Urinary bladder (tissue), 4 donors: ENCODE data around the gene PTAFR. TPM values are rescaled to one million over a fixed set of nuclear protein-coding genes. Genes with fewer than 3 reads are reported as not detected.
"Not testable (repeated sequence)": the region's sequence is repeated elsewhere in the genome, so short reads cannot be mapped to it uniquely, and the experiment has no call there.

Experiments
- DNase-seq: peaks from one replicate; pipeline ENCODE4 v3.0.0-alpha.2; 2015; ENCODE audit errors: extremely low spot score
- H3K27ac ChIP-seq: one replicate; pipeline ENCODE4 v1.5.1; 2013; ENCODE audit warnings: low read depth, mild to moderate bottlenecking, moderate library complexity
- H3K36me3 ChIP-seq: one replicate; pipeline ENCODE4 v1.6.1; 2013; ENCODE audit warnings: mild to moderate bottlenecking, moderate library complexity; ENCODE audit not compliant: insufficient read depth
- H3K4me1 ChIP-seq: one replicate; pipeline ENCODE4 v1.6.1; 2013; ENCODE audit warnings: mild to moderate bottlenecking, moderate library complexity; ENCODE audit not compliant: insufficient read depth
- H3K4me3 ChIP-seq: one replicate; pipeline ENCODE4 v1.5.1; 2013; ENCODE audit warnings: low read depth, low read length
- WGBS: extraction: QIAGEN DNeasy Blood & Tissue Kit; methylation state at CpG from one replicate; pipeline ENCODE4 v1.1.7; 2013; 5-methylcytosine and 5-hydroxymethylcytosine counted together
- polyA plus RNA-seq: library from polyadenylated mRNA; stranded (reverse); fragments of 200-250 nt; gene quantifications from one replicate; pipeline ENCODE4 v1.2.3, GENCODE V29; 2013
- total RNA-seq: library from RNA; depleted of rRNA; stranded (reverse); fragments of >200 nt; gene quantifications from one replicate; pipeline ENCODE4 v1.2.3, GENCODE V29; 2014
- donor health status: healthy with polysubstance abuse.
- donor health status: healthy.

The PTAFR gene
- total and polyA plus RNA-seq, 2 donors: 3.0 to 5.3 TPM

DNA sequence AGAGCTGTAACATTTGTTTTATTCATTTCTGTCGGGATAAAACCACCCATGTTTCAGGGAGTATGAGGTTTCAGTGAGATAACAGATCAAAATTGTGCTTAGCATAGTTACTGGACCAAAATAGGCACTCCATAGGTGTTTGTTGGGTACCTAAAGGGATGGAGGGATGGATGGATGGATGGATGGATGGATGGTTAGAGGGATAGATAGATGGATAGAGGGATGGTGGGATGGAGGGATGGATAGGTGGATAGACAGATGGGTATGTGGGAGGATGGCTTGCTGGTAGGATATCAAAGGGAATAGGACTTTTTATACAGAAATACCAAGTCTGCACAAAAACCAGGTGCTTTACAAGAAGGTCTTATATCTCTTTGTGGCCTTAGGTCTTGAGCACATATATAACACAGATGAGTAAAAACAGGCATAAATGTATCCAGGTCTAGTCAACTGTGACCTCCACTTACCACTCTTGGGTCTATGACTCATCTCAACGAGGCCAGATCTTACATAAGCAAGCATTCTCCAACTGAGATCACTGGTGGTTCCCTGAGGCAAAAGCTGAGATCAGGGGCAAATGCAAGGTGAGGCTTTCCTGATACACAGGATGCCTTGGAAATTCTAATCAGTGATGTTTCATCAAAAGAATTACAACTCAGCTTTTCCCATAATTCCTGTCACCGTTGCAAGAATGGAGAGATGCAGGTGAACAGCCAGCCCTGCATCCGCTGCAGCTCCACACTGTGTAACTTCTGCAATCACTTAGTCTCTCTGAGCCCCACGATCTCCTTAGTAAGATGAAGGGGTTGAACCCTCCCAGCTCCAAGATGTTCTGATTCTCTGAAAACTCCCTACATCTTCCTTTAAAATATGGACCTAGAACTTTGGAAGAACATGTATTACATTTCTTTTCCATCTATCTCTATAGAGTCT, 32.0 kb downstream of the PTAFR start:
- no peak overlapping the region for H3K4me3 ChIP-seq
- no peak overlapping the region for H3K27ac ChIP-seq
- no peaks in the 10 kb centered on the region for H3K4me1 ChIP-seq
- DNase-seq: no peak
- no peaks in the 10 kb centered on the region for H3K36me3 ChIP-seq
- 73% methylated on average over 5 of the region's 5 CpGs for WGBS

DNA sequence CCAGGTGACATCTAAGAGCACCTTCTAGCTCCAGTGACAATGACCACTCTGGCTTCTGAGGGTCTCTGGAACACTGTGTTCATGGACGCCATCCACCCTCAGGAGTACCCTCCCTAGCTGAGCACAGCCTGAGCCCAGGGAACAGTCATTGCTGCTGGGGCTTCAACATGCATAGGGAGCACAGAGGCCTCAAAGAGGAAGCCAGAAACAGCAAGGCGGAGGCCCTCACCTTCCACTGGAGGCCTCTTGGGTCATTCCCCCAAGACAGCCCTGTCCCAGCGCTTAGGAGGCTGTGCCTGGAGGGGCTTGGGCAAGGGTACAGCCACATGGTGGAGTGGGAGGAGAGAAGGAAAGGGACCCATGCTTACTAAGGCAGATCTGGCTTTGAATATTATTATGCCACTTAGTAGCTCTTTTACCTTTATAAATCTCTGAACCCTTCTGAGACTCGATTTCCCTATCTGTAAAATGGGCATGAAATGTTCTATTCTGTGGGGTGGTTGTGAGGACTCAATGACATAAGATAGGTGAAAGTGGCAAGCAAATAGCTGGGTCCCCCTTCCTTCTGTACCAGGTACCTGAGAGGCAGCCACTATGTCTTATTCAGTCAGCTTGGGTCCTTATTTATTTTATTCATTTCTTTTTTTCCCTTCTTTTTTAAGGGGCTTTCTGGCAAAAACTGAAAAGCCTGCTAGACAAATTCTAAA, 32.8 kb downstream of the PTAFR start:
- H3K4me1 ChIP-seq: no peaks in the 10 kb centered on the region
- 92% methylated on average over 4 of the region's 4 CpGs for WGBS
- no peak overlapping the region for H3K4me3 ChIP-seq
- no peak for DNase-seq
- H3K36me3 ChIP-seq: no peaks in the 10 kb centered on the region
- H3K27ac ChIP-seq: no peak overlapping the region

DNA sequence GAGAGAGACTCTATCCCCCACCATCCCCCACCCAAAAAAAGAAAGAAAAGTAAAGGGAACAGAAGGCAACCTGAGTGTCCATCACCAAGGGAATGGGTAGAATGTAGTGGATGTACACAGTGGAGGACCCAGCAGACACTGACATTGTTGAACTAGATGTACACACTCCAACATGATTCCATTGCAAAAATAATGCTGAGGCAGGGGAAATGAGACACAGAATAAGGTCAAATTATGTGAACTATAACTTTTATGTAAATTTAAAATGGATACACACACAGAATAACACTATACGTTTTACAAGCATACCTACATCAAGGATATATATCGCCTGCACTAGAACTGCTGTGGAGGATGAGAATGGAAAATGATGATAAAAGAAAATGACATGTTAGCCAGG, 34.8 kb downstream of the PTAFR start:
- no peak overlapping the region for H3K4me3 ChIP-seq
- DNase-seq: no peak
- no peak overlapping the region for H3K27ac ChIP-seq
- no peaks in the 10 kb centered on the region for H3K4me1 ChIP-seq
- WGBS: 88% methylated on average over 2 of the region's 2 CpGs
- no peaks in the 10 kb centered on the region for H3K36me3 ChIP-seq

DNA sequence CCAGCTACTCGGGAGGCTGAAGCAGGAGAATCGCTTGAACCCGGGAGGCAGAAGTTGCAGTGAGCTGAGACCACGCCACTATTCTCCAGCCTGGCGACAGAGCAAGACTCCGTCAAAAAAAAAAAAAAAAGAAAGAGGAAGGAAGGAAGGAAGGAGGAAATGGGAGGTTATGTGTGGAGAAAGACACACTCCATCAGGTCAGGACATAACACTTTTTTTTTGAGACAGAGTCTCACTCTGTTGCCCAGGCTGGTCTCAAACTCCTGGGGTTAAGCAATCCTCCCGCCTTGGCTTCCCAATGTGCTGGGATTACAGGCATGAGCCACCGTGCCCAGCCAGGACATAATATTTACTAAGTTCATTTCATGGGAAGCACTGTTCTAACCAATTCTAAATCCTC, 36.6 kb downstream of the PTAFR start:
- DNase-seq, H3K36me3 ChIP-seq, H3K4me3 ChIP-seq, H3K27ac ChIP-seq, H3K4me1 ChIP-seq: not testable (repeated sequence)
- 83% methylated on average over 8 of the region's 8 CpGs for WGBS

DNA sequence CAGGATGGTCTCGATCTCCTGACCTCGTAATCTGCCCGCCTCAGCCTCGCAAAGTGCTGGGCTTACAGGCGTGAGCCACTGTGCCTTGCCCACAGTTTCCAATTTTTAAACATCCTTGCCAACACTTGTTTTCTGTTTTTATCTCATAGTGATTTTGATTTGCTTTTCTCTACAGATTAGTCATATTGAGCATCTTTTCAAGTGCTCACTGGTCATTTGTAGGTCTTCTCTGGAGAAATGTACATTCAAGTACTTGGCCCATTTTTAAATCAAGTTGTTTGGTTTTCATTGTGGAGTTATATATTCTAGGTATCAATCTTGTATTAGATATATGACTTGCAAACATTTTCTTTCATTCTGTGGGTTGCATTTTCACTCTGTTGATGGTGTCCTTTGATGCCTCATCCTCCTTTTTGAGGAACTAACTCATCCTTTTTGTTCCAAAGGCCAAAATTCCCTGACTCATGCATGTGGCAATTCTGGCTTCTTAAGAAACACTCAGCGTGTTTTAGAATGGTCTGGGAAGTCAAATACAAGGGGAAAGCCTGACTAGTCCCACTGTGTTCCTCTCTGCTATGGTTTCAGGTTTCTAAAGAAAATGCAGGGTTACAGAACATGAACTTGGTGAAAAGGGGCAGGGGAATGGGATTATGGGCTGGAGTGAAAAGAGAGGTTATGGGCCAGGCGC, 37.3 kb downstream of the PTAFR start:
- Histone ChIP-seq H3K36me3 (no peaks in the 10 kb centered on the region), H3K27ac (no peak overlapping the region), H3K4me3 (no peak overlapping the region), H3K4me1 (no peaks in the 10 kb centered on the region)
- DNase-seq: no peak
- 82% methylated on average over 7 of the region's 7 CpGs for WGBS

DNA sequence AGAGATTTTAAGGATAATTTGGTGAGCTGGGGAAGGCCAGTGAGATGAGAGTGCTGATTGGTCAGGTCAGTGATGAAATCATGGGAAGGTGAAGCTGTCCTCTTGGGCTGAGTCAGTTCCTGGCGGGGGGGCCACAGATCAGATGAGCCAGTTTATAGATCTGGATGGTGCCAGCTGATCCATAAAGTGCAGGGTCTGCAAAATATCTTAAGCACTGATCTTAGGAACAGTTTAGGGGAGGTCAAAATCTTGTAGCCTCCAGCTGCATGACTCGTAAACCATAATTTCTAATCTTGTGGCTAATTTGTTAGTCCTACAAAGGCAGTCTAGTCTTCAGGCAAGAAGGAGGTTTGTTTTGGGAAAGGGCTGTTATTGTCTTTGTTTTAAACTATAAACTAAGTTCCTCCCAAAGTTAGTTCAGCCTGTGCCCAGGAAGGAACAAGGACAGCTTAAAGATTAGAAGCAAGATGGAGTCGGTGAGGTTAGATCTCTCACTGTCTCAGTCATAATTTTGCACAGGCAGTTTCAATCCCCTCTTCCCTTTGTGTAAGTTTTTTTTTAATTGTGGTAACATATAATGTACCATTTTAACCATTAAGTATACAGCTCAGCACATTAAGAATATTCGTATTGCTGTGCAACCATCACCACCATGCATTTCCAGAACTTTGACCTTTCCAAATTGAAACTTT, 39.4 kb downstream of the PTAFR start:
- Histone ChIP-seq H3K4me1 (no peaks in the 10 kb centered on the region), H3K27ac (no peak overlapping the region), H3K36me3 (no peaks in the 10 kb centered on the region), H3K4me3 (no peak overlapping the region)
- WGBS: 51% methylated on average over 4 of the region's 4 CpGs
- DNase-seq: no peak

DNA sequence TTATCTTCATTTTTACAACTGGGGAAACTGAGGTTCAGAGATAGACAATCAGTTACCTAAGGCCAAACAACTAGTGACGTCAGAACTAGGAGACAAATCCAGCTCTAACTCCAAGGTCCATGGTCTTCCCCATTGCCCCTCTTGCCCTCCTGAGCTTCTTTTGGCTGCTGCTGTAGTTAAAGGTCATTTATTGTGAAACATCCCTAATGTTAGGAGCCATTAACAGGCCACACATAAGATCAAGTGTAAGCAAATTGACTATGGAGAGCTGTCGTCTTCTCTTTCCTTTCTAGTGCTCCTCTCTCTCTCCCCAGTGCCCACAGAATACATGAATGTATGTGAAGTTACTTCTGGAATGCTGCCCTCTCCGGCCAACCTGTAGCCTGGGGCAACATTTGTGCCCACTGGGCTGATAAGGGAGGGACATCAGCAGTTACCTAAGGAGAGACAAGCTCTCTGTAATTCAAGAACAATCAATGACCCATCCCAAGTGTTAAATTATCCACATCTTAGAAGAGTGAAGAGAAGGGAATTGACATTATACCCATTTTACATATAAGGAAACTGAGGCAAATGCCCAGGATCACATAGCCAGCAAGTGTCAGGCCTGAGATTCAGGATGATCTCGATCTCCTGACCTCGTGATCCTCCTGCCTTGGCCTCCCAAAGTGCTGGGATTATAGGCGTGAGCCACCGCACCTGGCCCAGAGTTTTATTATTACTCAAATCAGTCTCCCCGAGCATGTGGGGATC, 40.1 kb downstream of the PTAFR start:
- H3K27ac ChIP-seq: no peak overlapping the region
- 80% methylated on average over 8 of the region's 8 CpGs for WGBS
- H3K36me3 ChIP-seq: no peaks in the 10 kb centered on the region
- no peaks in the 10 kb centered on the region for H3K4me1 ChIP-seq
- no peak overlapping the region for H3K4me3 ChIP-seq
- no peak for DNase-seq

DNA sequence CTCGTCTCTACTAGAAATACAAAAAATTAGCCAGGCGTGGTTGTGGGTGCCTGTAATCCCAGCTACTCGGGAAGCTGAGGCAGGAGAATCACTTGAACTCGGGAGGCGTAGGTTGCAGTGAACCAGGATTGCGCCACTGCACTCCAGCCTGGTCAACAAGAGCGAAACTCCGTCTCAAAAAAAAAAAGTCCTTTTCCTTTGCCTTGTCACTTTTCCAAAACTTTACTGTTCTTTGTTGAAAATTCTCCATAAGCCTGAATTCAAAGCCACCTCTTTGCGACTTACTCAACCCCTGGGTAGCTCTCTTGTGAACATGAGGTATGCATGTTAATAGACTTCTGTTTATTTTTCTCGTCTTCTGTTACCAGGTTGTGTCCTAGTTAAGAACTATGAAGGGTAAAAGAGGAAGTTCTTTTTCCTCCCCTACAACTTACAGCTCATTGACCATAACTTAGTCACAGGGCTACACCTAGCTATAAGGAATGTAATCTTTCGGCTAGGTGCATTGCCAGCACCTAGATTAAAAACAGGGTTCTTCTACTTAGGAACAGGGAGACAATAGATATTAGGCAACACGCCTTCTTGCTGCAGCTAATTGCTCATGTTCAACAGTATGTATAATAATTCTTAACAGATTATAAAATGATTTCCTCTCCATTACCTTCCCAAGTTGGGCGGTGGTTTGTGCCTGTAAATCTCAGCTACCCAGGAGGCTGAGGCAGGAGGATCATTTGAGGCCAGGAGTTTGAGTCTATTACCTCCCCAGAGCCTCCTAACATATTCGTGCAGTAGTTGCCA, 40.9 kb downstream of the PTAFR start:
- WGBS: 74% methylated on average over 14 of the region's 14 CpGs
- no peak for DNase-seq
- Histone ChIP-seq H3K27ac (no peak overlapping the region), H3K36me3 (no peaks in the 10 kb centered on the region), H3K4me1 (no peaks in the 10 kb centered on the region), H3K4me3 (no peak overlapping the region)

DNA sequence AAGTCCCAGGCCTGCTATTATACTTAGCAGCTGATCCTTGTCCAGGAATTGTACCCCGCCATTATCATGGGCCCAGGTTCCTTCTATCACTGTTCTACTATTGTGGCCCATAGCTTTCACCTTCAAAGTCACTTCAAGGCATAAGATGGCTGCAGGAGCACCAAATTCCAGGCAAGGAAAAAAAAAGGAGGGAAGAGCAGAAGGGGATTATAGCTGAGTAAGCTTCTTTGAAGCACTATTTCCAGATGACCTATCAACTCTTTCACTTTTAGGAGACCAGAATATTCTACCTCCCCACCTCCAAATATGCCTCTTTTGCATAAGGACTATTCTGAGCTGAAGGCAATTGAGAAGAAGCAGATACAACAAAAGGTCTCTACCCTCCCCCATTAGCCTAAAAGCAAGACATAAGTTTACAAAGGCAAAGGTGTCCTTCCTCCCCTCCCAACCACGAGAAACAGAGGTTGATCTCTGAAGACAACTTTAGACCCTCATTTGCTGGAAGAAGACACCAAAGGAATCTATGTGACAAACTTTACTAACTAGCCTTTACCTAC, 41.8 kb downstream of the PTAFR start:
- no peak overlapping the region for H3K27ac ChIP-seq
- H3K4me1 ChIP-seq: no peaks in the 10 kb centered on the region
- 92% methylated on average over 2 of the region's 2 CpGs for WGBS
- DNase-seq: no peak
- H3K36me3 ChIP-seq: no peaks in the 10 kb centered on the region
- no peak overlapping the region for H3K4me3 ChIP-seq

DNA sequence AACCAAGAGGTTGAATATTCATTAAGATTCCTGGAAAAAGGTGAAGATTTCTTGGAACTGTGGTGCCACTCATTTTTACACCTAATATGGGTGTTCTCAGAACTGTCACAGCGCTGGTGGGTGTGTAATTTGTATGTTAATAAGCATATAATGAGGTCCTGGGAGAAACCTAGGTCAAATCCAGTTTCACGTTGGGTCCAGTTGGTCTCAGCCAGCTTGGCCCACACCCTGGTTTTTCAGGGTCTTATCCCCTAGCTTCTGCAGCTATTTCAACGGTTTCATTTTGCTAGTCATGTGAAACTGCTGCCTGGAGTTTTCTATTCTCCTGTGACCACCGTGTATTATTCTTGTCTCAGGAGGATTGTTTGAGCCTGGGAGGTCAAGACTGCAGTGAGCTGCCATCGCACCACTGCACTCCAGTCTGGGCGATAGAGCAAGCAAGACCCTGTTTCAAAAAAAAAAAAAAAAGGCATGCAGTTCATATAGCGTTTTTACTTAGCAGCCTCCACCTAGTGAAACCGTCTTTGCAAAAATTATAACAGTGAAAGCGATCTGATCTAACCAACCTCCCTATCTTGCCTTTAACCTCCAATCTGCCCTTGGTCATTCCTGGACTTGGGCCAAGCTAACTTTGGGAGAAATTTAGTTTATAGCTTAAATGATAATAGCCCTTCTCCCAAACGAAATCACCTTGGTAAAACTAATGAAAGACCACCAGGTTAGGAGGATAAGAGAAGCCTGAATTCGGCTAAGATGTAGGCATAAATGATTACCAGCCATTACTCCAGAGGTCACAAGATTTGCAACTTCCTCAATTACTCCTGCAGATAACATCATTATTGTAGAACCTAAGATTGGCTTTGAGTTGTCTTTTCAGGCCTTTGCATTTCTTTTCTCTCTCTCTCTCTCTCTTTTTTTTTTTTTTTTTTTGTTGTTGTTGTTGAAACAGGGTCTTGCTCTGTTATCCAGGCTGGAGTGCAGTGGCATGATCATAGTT, 44.0 kb downstream of the PTAFR start:
- H3K4me3 ChIP-seq: no peak overlapping the region
- WGBS: 76% methylated on average over 11 of the region's 11 CpGs
- H3K27ac ChIP-seq: no peak overlapping the region
- DNase-seq: no peak
- H3K4me1 ChIP-seq: no peaks in the 10 kb centered on the region
- H3K36me3 ChIP-seq: no peaks in the 10 kb centered on the region

DNA sequence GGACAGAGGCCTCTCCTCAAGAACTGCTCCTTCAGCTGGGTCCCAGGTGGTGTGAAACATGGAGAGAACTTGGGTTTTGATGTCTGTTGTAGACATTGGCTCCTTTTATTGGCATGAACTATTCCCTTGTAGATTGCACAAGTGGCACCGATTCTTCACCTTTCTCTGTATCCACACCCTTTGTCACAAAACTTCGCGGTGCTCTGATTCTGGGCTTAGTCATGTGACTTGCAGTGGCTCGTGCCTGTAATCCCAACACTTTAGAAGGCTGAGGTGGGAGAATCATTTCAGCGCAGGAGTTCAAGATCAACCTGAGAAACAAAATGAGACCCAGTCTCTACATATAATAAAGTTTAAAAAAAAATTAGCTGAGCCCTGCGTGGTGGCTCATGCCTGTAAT, 45.6 kb downstream of the PTAFR start:
- WGBS: 77% methylated on average over 6 of the region's 6 CpGs
- H3K4me1 ChIP-seq: no peaks in the 10 kb centered on the region
- DNase-seq: no peak
- H3K4me3 ChIP-seq: no peak overlapping the region
- H3K27ac ChIP-seq: no peak overlapping the region
- no peaks in the 10 kb centered on the region for H3K36me3 ChIP-seq
